ENCODE results near the gene PRPH. TPM values are rescaled to one million over a fixed set of nuclear protein-coding genes. Genes with fewer than 3 reads are reported as not detected.
"Not testable (repeated sequence)": the region's sequence is repeated elsewhere in the genome, so short reads cannot be mapped to it uniquely, and the experiment has no call there.

Gene PRPH
- total RNA-seq (2.7 TPM), polyA plus RNA-seq (ENCODE audit: insufficient read depth, low read depth, low replicate concordance) (0.71 TPM)
- long read RNA-seq, donor 1 = 0 reads
- long read RNA-seq, donor 2, partial matches to known transcripts = 0 of 1 reads
- long read RNA-seq, donor 2, other reads (novel, unspliced or antisense) = 0 of 1 reads
- long read RNA-seq, donor 3 = 0 reads
- long read RNA-seq, donor 4 = 0 reads
- long read RNA-seq, donor 5 = 0 reads
- long read RNA-seq, donor 6 = 0 reads
- long read RNA-seq, donor 7 = 0 reads
- long read RNA-seq, donor 8 = 0 reads
- long read RNA-seq, donor 9 = 0 reads
- long read RNA-seq, donor 10, partial matches to known transcripts = 0 of 1 reads
- long read RNA-seq, donor 10, other reads (novel, unspliced or antisense) = 0 of 1 reads

- no peak for TF ChIP-seq CTCF (IDR thresholded peaks at IDR 0.05; ENCODE audit: borderline replicate concordance, extremely low read depth, insufficient read depth)
- Histone ChIP-seq H3K27ac (ENCODE audit: low read depth in 2 of 2, low read length in 2 of 2) (no peak within 1 kb of the TSS), H3K4me3 (ENCODE audit: low read length in 3 of 3) (no peak within 1 kb of the TSS), H3K9ac (ENCODE audit: low read length in 3 of 3) (no peak within 1 kb of the TSS), H3K27me3 (ENCODE audit: control insufficient read depth, insufficient read depth, low read length) (peaks cover 30% of the 10 kb centered on the region), H3K4me1 (ENCODE audit: control insufficient read depth in 2 of 3, insufficient read depth in 2 of 3, low read depth in 1 of 3, low read length in 3 of 3) (peaks cover 0 to 15% (median 0%) of the 10 kb centered on the region in 3 donors), H3K36me3 (ENCODE audit: control insufficient read depth in 2 of 3, insufficient read depth in 3 of 3, low read length in 3 of 3) (no peaks in the 10 kb centered on the region), H3K9me3 (ENCODE audit: control insufficient read depth in 2 of 3, insufficient read depth in 1 of 3, low read length in 3 of 3) (no peaks in the 10 kb centered on the region)
- FAIRE-seq (no peak), DNase-seq (peak; percentile 55 to 73 (median 68))
- intact Hi-C loops (cut with DNase I) = no loop called here
Observed at GRCh38 chr12:49295082-49295936, at the start of gene PRPH. PRPH (plus strand) TSS chr12:49295147; CDS start chr12:49295201, 54 bp downstream.

- intact Hi-C loops (cut with DNase I) = no loop called here
- Histone ChIP-seq H3K27ac (ENCODE audit: low read depth in 2 of 2, low read length in 2 of 2) (no peak overlapping the region), H3K36me3 (ENCODE audit: control insufficient read depth in 2 of 3, insufficient read depth in 3 of 3, low read length in 3 of 3) (no peaks in the 10 kb centered on the region), H3K4me3 (ENCODE audit: low read length in 3 of 3) (no peak overlapping the region), H3K4me1 (ENCODE audit: control insufficient read depth in 2 of 3, insufficient read depth in 2 of 3, low read depth in 1 of 3, low read length in 3 of 3) (no peaks in the 10 kb centered on the region), H3K27me3 (ENCODE audit: control insufficient read depth, insufficient read depth, low read length) (no peaks in the 10 kb centered on the region), H3K9me3 (ENCODE audit: control insufficient read depth in 2 of 3, insufficient read depth in 1 of 3, low read length in 3 of 3) (no peaks in the 10 kb centered on the region), H3K9ac (ENCODE audit: low read length in 3 of 3) (no peak overlapping the region)
- no peak for TF ChIP-seq CTCF (IDR thresholded peaks at IDR 0.05; ENCODE audit: borderline replicate concordance, extremely low read depth, insufficient read depth)
- FAIRE-seq = no peak
- DNase-seq = no peak
Observed at GRCh38 chr12:49251357-49251756, 43.6 kb upstream of the PRPH start.

GRCh38 chr12:49253033-49253623, 41.8 kb upstream of the PRPH start:
- intact Hi-C loops (cut with DNase I) = no loop called here
- Histone ChIP-seq H3K9me3 (ENCODE audit: control insufficient read depth in 2 of 3, insufficient read depth in 1 of 3, low read length in 3 of 3) (no peaks in the 10 kb centered on the region), H3K4me3 (ENCODE audit: low read length in 3 of 3) (no peak overlapping the region), H3K27ac (ENCODE audit: low read depth in 2 of 2, low read length in 2 of 2) (peak overlapping the region in 1 of 2 donors; percentile 77), H3K9ac (ENCODE audit: low read length in 3 of 3) (no peak overlapping the region), H3K27me3 (ENCODE audit: control insufficient read depth, insufficient read depth, low read length) (no peaks in the 10 kb centered on the region), H3K36me3 (ENCODE audit: control insufficient read depth in 2 of 3, insufficient read depth in 3 of 3, low read length in 3 of 3) (no peaks in the 10 kb centered on the region), H3K4me1 (ENCODE audit: control insufficient read depth in 2 of 3, insufficient read depth in 2 of 3, low read depth in 1 of 3, low read length in 3 of 3) (no peaks in the 10 kb centered on the region)
- DNase-seq (peak in 3 of 5 donors; percentile 62 to 75 (median 75)), FAIRE-seq (no peak)
- TF ChIP-seq CTCF (IDR thresholded peaks at IDR 0.05; ENCODE audit: borderline replicate concordance, extremely low read depth, insufficient read depth) = no peak

GRCh38 chr12:49255456-49255855, 39.5 kb upstream of the PRPH start:
- intact Hi-C loops (cut with DNase I) = not testable (repeated sequence)

More at GRCh38 chr12:49255456-49255855, 39.5 kb upstream of the PRPH start:
- H3K4me1 ChIP-seq (ENCODE audit: control insufficient read depth in 2 of 3, insufficient read depth in 2 of 3, low read depth in 1 of 3, low read length in 3 of 3); H3K4me3 ChIP-seq (ENCODE audit: low read length in 3 of 3); H3K27ac ChIP-seq (ENCODE audit: low read depth in 2 of 2, low read length in 2 of 2); H3K9ac ChIP-seq (ENCODE audit: low read length in 3 of 3); H3K9me3 ChIP-seq (ENCODE audit: control insufficient read depth in 2 of 3, insufficient read depth in 1 of 3, low read length in 3 of 3); DNase-seq; H3K27me3 ChIP-seq (ENCODE audit: control insufficient read depth, insufficient read depth, low read length); FAIRE-seq; H3K36me3 ChIP-seq (ENCODE audit: control insufficient read depth in 2 of 3, insufficient read depth in 3 of 3, low read length in 3 of 3): not testable (repeated sequence)
